Measurements from ENCODE around the gene ERICH3.

ERICH3 gene

GRCh38 chr1:74593887-74594866, 79.4 kb downstream of the ERICH3 start:
- DNase-seq (ENCODE audit: extremely low spot score, insufficient read length, low read depth) (no peak), FAIRE-seq (no peak)

GRCh38 chr1:74592580-74593355, 80.8 kb downstream of the ERICH3 start:
- DNase-seq (ENCODE audit: extremely low spot score, insufficient read length, low read depth) (no peak), FAIRE-seq (no peak)

GRCh38 chr1:74591949-74592348, 81.6 kb downstream of the ERICH3 start:
- no peak for FAIRE-seq
- no peak for DNase-seq (ENCODE audit: extremely low spot score, insufficient read length, low read depth)

GRCh38 chr1:74590288-74590687, 83.3 kb downstream of the ERICH3 start:
- FAIRE-seq (no peak), DNase-seq (ENCODE audit: extremely low spot score, insufficient read length, low read depth) (no peak)

GRCh38 chr1:74587888-74588287, 85.7 kb downstream of the ERICH3 start:
- FAIRE-seq (no peak), DNase-seq (ENCODE audit: extremely low spot score, insufficient read length, low read depth) (no peak)

GRCh38 chr1:74586253-74586897, 87.2 kb downstream of the ERICH3 start:
- DNase-seq (ENCODE audit: extremely low spot score, insufficient read length, low read depth) (no peak), FAIRE-seq (no peak)

- FAIRE-seq (no peak), DNase-seq (ENCODE audit: extremely low spot score, insufficient read length, low read depth) (no peak)
These were observed 89.4 kb downstream of the ERICH3 start for GRCh38 chr1:74584185-74584584.

- DNase-seq (ENCODE audit: extremely low spot score, insufficient read length, low read depth), result no peak
- FAIRE-seq, result no peak
These were observed 90.2 kb downstream of the ERICH3 start for GRCh38 chr1:74583397-74583796.

GRCh38 chr1:74579425-74579824, 94.2 kb downstream of the ERICH3 start:
- DNase-seq (ENCODE audit: extremely low spot score, insufficient read length, low read depth) (peak; percentile 20), FAIRE-seq (peak; percentile 99)

- DNase-seq (ENCODE audit: extremely low spot score, insufficient read length, low read depth) (no peak), FAIRE-seq (no peak)
These were observed 95.5 kb downstream of the ERICH3 start for GRCh38 chr1:74578101-74578500.

GRCh38 chr1:74571891-74572290, 101.7 kb downstream of the ERICH3 start:
- no peak for DNase-seq (ENCODE audit: extremely low spot score, insufficient read length, low read depth)
- no peak for FAIRE-seq

GRCh38 chr1:74571493-74571800, 102.1 kb downstream of the ERICH3 start:
- FAIRE-seq (no peak), DNase-seq (ENCODE audit: extremely low spot score, insufficient read length, low read depth) (no peak)

GRCh38 chr1:74570797-74571492, 102.6 kb downstream of the ERICH3 start:
- DNase-seq (ENCODE audit: extremely low spot score, insufficient read length, low read depth), result no peak
- FAIRE-seq, result no peak

- FAIRE-seq (no peak), DNase-seq (ENCODE audit: extremely low spot score, insufficient read length, low read depth) (no peak)
These were observed 123.7 kb downstream of the ERICH3 start for GRCh38 chr1:74549932-74550331.

- no peak for FAIRE-seq
- no peak for DNase-seq (ENCODE audit: extremely low spot score, insufficient read length, low read depth)
These were observed 124.4 kb downstream of the ERICH3 start for GRCh38 chr1:74548961-74549750.

- FAIRE-seq (no peak), DNase-seq (ENCODE audit: extremely low spot score, insufficient read length, low read depth) (no peak)
These were observed 127.8 kb downstream of the ERICH3 start for GRCh38 chr1:74545821-74546220.

- no peak for DNase-seq (ENCODE audit: extremely low spot score, insufficient read length, low read depth)
- no peak for FAIRE-seq
These were observed 139.4 kb downstream of the ERICH3 start for GRCh38 chr1:74534241-74534640.

GRCh38 chr1:74531796-74532195, 141.8 kb downstream of the ERICH3 start:
- FAIRE-seq, result no peak
- DNase-seq (ENCODE audit: extremely low spot score, insufficient read length, low read depth), result no peak

GRCh38 chr1:74530892-74531291, 142.7 kb downstream of the ERICH3 start:
- FAIRE-seq, result no peak

More at GRCh38 chr1:74530892-74531291, 142.7 kb downstream of the ERICH3 start:
- no peak for DNase-seq (ENCODE audit: extremely low spot score, insufficient read length, low read depth)

Measured in GM18507 (cell line).